DMS79 (cell line): ENCODE measurements around the gene ZNF578.
"Not testable (repeated sequence)": the region's sequence is repeated elsewhere in the genome, so short reads cannot be mapped to it uniquely, and the experiment has no call there.

ENCODE experiments used
- DNase-seq: peaks from one replicate; lab custom pipeline; 2025; lab: John Stamatoyannopoulos, UW

The ZNF578 gene

DNA sequence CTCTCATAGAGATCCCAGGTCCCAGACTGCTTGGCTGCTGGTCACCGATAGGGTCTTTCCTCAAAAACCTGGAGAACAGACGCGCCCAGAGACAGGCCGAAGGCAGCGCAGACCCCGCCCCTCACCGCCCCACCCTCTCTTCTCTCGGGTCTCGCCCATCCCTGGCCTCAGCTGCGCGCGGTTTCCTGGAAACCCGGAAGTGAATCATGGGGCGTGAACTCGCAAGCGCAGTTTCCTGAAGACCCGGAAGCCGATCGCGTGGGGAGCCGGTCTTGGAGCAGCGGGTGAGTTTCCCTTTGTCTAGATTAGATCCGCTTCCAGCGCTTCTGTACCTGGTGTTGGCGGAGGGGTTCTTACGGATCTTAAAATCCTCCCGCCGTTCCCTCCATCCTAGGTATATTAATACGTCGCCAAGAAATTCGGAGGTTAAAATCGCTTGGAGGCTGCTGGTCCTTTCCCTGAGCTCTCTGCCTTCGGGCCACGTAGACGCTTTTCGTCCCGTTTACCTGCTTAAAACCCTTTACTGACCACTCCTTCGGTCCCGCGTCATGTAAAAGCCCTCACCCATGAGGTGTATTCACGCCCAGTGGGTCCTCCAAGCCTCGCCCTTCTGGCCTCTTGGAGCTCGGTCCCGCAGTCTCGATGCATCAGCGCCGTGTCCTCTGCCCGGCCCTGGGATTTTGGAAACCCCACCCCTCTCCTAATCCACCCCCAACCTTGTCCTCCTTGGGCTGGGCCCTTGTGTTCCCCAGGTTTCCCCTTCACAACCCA lies at the start of gene ZNF578:
ZNF578 (plus strand) TSS at position 230 of the 771 bp plus-strand sequence. CDS start 48,293 bp downstream, outside the sequence.
- DNase-seq: no peak

DNA sequence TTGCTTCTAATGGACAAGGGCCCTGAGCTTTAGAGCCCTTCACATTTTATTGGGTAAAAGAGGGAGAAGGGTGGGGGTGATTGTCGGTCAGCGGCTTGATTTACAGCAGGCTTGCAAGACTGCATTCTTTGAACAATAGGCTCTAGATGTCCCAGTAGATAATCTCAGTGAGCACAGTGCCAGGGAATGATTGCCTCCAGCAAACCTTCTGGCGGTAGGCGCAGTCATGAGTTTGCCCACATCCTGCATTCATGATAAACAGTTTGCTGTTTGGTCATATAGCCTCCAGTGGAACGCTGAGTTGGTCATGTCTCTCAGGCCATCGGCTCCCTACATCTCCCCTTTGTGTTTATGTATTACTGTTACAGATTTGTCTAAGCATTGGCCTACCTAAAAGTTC lies 43.1 kb upstream of the ZNF578 start:
- DNase-seq: no peak

DNA sequence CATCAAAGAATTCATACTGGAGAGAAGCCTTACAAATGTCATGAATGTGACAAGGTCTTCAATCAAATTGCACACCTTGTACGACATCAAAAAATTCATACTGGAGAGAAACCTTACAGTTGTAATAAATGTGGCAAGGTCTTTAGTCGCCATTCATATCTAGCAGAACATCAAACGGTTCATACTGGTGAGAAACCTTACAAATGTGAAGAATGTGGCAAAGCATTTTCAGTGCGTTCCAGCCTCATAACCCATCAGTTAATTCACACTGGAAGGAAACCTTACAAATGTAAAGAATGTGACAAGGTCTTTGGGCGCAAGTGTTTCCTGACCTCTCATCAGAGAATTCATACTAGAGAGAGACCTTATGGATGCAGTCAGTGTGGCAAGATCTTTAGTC lies 37.6 kb upstream of the ZNF578 start:
- DNase-seq: no peak

DNA sequence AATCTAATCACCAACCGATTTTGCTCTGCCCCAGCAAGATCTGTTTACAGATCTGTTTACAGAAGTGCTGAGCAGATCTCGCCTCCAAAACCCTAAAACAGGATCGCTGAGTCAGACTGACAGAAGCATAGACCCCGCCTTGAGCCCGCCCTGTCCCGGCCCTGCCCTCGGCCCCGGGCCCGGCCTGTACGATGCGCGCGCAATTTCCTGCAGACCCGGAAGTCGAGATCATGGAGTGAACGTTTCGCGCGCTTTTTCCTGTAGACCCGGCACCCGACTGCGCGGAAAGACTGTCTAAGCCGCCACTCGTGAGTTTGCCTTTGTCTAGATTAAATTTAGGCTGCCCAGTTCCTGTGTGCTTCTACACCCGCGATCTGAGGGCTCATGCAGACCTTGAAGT lies 24.4 kb upstream of the ZNF578 start, which contains the start of gene ZNF534:
ZNF534 (plus strand) TSS at position 212 of the 400 bp plus-strand sequence. CDS start 2,327 bp downstream, outside the sequence.
- DNase-seq: no peak

DNA sequence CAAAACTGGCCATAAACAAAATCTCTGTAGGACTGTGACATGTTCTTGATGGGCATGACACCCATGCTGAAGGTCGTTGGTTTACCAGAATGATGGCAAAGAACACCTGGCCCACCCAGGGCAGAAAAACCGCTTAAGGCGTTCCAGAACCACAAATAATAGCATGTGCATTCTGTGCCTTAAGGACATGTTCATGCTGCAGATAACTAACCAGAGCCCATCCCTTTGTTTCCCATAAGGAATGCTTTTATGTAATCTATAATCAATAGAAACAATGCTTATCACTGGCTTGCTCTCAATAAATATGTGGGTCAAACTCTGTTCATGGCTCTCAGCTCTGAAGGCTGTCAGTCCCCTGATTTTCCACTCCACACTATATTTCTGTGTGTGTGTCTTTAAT lies 11.2 kb upstream of the ZNF578 start:
- DNase-seq: no peak

DNA sequence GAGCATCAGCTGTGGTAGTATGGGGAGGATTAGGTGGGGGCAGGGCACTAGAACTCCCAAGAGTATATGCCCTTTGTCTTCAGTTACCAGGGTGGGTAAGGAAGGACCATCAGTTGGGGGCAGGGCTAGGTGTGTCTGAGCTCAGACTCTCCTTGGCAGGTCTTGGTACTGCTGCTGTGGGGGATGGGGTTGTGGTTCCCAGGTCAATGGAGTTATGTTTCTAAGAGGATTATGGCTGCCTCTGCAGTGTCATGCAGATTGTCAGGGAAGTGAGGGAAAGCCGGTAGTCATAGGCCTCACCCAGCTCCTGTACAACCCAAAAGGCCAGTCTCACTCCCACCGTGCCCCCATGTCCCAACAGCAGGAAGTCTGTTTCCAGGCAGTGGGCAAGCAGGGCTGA lies 8.8 kb upstream of the ZNF578 start:
- no peak for DNase-seq

DNA sequence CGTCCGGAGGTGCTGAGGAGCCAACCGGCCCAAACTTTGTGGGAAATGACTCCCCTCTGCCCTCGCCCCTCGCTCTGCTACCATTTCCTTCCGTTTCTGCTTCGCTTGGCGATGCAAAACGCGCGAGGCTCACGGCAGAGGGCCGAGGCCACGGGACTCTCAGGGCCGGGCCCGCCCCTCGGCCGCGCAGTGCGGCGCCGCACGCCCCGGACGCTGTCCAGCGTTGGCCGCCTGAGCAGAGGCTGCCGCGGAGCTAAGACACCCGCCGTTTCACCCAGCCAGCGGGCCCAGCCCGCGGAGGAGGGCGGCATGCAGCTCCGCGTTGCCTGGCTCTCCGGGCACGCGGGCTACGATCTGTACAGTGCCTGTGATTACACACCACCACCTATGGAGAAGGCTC lies 2.1 kb upstream of the ZNF578 start:
- DNase-seq: no peak

DNA sequence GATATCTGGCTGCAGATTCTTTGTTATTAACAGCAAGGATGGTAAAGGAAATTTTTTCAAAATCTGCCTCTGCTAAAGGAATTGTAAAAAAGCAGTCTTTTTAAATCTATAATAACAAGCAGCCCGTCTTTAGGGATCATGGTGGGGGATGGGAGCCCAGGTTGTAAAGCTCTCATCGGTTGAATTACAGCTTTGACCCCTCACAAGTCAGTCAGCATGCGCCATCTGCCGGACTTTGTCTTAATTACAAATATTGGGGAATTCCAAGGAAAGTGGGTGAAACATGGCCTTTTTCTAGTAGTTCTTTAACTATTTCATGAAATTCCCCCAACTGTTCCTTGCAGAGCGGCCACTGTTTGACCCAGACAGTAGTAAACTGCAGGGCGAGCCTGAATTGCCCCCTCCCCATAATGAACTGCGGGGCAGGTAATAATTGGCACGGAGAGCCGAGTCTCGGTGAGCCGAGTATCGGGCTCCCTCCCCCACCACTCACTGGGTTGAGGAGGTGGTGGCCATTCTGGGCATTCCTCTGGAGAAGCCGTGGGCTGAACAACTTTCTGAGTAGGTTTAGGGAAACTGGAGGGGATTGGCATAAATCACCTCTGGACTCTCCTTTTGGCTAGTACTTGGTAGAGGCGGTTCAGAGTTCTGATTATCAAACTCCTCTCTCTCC lies 11.6 kb downstream of the ZNF578 start:
- no peak for DNase-seq

DNA sequence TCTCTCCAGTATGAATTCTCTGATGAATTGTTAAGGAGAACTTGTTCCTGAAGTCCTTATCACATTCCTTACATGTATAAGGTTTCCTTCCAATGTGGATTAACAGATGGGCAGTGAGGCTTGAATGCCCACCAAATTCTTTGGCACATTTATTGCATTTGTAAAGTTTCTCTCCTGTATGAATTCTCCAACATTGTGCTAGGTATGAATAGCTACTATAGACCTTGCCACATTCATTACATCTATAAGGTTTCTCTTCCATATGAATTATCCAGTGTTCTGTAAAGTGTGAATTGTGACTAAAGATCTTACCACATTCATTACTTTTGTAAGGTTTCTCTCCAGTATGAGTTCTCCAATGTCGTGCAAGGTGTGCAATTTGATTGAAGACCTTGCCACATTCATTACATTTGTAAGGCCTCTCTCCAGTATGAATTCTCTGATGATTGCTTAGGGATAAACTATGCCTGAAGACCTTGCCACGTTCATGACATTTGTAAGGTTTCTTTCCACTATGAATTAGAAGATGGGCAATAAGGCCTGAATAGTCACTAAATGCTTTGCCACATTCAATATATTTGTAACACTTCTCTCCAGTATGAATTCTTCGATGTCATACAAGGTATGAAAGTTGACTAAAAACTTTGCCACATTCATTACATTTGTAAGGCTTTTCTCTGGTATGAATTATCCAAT lies 20.4 kb downstream of the ZNF578 start:
- no peak for DNase-seq

DNA sequence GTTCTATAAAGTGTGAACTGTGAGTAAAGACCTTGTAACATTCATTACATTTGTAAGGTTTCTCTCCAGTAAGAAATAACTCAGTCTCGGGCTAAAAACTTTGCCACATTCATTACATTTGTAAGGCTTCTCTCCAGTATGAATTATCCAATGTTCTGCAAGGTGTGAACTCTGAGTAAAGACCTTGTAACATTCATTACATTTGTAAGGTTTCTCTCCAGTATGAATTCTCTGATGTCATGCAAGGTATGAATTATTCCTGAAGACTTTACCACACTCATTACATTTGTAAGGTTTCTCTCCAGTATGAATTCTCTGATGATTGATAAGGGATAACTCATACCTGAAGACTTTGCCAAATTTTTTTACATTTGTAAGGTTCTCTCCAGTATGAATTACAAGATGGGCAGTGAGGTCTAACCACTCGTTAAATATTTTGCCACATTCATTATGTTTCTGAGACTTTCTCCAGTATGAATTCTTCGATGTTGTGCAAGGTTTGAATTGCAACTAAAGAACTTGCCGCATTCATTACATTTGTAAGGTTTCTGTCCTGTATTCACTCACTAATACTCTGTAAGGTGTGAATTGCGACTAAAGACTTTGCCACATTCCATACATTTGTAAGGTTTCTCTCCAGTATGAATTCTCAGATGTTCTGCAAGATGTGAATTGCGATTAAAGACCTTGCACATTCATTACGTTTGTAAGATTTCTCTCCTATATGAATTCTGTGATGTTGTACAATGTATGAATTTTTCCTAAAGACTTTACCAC lies 21.2 kb downstream of the ZNF578 start:
- DNase-seq: no peak

DNA sequence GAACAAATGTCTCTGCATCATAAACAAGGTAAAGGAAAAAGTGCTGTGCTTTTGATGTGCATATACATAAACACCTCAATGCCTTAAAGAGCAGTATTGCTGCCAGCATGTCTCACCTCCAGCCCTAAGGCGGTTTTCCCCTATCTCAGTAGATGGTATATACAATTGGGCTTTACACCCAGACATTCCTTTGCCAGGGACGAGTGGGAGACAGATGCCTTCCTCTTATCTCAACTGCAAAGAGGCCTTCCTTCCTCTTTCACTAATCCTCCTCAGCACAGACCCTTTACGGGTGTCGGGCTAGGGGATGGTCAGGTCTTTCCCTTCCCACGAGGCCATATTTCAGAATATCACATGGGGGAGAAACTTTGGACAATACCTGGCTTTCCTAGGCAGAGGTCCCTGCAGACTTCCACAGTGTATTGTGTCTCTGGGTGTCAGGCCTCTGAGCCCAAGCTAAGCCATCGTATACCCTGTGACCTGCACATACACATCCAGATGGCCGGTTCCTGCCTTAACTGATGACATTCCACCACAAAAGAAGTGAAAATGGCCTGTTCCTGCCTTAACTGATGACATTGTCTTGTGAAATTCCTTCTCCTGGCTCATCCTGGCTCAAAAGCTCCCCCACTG lies 30.9 kb downstream of the ZNF578 start:
- not testable (repeated sequence) for DNase-seq

DNA sequence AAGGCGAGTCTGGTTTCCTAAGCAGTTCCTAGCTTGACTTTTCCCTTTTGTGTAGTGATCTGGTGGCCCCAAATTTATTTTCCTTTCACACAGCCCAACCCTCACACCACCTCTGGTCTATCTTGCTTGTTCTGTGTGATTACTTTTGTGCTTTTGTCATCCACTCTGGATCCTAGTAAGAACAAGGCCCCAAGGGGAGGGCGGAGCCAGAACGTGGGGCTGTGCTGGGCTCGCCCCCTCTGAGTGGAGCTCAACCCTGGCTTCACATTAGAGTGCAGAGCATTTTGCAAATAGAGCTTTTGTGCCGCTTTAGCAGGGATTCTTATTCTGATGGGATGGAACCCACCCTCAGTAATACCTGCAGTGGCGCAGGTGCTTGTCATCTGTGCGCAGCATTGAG lies 31.7 kb downstream of the ZNF578 start:
- not testable (repeated sequence) for DNase-seq

DNA sequence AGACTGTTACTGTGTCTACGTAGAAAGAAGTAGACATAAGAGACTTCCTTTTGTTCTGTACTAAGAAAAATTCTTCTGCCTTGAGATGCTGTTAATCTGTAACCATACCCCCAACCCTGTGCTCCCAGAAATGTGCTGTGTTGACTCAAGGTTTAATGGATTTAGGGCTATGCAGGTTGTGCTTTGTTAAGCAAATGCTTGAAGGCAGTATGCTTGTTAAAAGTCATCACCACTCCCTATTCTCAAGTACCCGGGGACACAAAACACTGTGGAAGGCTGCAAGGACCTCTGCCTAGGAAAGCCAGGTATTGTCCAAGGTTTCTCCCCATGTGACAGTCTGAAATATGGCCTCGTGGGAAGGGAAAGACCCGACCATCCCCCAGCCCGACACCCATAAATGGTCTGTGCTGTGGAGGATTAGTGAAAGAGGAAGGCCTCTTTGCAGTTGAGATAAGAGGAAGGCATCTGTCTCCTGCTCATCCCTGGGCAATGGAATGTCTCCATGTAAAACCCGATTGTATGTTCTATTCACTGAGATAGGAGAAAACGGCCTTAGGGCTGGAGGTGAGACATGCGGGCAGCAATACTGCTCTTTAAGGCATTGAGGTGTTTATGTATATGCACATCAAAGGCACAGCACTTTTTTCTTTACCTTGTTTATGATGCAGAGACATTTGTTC lies 32.3 kb downstream of the ZNF578 start:
- not testable (repeated sequence) for DNase-seq

DNA sequence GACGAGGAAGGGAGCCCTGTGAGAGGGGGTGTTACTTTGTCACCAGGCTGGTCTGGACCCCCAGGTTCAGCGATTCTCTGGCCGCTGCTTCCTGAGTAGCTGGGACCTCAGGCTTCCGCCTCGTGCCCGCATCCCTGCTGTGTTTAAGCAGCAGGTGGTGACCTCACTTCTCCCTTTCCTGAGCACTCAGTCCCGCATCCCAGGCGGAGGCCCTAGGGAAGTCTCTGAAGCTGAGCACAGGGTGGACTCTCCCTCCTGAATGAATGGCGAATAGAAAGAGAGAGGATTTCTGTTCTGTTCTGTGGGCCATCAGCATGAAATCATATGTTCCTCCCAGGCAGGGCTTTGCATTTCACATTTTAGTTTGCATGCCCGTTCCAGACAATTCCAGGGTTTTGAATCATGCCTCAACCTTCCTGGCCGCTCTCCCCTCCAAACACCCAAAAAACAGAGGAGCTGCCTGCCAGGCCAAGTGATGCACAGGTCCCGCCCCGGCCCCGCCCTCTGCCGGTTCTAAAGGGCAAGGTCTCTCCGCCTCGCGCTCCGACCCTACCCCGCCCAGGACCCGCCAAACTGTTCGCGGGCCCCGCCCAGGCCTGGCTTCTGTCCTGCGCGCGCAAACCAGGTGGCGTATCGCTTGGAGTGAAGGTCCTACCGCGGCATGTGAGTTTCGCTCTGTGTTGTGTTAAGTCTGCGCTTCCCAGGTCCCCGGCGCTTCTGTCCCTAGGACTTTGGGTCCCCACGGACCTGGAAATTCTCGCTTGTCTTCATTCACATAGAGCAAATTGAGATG lies 39.0 kb downstream of the ZNF578 start:
- no peak for DNase-seq

DNA sequence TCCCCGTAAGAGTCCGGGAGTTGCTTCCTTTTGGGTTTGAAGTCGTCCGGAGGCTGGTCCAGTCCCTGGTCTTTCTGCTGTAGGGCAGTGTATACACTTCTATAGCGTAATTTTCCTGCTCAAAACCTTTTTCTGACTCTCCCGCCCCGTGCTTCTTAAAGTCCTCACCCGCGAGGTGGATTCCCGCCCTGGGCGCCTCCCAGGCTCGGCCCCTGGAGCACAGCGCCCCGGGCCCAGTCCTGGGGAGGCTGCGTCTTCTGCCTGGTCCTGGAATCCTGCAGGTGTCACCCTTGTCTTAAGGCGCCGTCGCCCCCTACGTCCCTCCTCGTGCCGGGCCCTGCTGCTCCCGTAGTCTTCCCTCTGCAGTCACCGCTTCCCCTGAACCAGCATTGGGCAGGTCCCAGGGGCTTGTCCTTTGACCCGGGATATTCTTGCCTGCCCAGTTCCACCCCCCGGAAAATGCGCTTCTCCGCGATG lies 39.7 kb downstream of the ZNF578 start:
- no peak for DNase-seq

DNA sequence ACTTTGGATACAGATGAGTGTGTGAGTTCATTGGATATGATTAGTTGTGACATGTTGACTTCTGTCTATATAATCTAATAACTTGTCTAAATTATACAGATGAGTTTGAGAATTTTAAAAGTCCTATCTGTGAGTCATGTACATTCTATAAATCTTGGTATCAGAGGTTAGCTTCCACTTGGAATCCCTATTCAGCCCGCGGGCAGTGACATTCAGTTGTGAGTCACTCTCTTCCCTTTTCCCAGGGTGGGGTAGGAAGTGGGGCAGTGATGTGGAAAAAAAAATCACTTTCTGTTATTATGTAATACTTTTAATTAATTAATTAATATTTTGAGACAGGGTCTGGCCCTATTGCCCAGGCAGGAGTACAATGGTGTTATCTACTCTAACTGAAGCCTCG lies 41.2 kb downstream of the ZNF578 start:
- no peak for DNase-seq

DNA sequence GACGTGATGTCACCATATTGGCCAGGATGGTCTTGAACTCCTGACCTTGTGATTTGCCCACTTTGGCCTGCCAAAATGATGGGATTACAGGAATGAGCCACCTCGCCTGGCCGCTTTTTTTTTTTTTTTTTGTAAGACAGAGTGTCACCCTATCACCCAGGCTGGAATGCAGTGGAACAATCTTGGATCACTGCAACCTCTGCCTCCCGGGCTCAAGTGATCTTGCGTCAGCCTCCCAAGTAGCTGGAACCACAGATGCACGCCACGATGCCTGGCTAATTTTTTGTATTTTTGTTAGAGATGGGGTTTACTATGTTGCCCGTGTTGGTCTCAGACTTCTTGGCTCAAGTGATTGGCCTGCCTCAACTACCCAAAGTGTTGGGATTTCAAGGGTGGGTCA lies 45.2 kb downstream of the ZNF578 start:
- no peak for DNase-seq

DNA sequence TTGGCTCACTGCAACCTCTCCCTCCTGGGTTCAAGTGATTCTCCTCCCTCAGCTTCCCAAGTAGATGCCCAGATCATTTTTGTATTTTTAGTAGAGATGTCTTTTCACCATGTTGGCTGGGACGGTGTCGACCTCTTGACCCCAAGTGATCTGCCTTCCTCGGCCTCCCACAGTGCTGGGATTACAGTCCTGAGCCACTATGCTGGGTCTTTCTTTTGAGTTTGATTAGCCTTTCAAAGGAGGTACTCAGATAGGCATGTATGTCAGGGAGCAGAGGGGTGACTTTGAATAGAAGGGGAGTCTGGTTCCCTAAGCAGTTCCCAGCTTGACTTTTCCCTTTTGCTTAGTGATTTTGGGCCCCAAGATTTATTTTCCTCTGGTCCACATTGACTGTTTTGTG lies 47.1 kb downstream of the ZNF578 start:
- DNase-seq: not testable (repeated sequence)

DNA sequence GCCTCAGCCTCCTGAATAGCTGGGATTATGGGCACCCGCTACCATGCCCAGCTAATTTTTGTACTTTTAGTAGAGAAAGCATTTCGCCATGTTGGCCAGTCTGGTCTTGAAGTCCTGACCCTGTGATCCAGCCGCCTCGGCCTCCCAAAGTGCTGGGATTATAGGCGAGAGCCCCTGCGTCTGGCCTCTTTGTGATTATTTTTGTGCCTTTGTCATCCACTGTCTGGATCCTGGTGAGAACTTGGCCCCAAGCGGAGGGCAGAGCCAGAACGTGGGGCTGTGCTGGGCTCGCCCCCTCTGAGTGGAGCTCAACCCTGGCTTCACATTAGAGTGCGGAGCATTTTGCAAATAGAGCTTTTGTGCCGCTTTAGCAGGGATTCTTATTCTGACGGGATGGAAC lies 47.6 kb downstream of the ZNF578 start:
- DNase-seq: not testable (repeated sequence)

DNA sequence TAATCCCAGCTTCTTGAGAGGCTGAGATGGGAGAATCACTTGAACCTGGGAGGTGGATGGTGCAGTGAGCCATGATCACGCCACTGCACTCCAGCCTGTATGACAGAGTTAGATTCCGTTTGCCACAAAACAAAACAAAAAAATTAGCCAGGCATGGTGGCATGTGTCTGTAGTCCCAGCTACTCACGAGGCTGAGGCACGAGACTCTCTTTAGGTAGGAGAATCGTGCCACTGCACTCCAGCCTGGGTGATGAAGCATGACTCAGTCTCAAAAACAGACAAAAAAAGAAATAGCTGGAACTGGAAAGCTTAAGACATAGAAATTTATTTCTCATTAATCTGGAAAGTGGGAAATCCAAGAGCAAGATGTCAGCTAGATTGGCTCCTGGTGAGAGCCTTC lies 53.9 kb downstream of the ZNF578 start:
- no peak for DNase-seq
